ENCODE measurements around the gene PLA2G4E. TPM values are rescaled to one million over a fixed set of nuclear protein-coding genes. Genes with fewer than 3 reads are reported as not detected.

Gene PLA2G4E
- total and polyA plus RNA-seq, 2 experiments from 2014 or later: 0.06 TPM; not detected in 1

DNA sequence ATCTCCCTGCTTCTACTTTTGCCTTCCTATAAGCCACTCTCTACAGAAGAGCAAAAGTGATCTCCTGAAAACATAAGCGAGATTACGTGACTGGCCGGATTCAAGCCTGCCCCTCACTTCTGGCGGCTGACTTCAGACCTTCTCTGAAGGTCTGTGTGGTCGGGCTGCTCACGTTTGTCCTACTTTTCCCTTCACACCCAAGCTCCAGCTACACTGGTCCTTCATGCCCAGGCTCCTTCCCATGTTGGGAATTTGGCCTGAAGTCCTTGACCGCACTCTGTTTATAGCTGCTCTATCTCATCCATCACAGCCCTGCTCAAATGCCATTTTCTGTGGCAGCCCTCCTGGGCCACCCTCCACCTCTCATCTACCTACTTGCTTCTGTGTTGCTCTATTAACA lies 6.7 kb upstream of the PLA2G4E start:
- Histone ChIP-seq H3K36me3 (no peaks in the 10 kb centered on the region), H3K4me3 (no peak overlapping the region), H3K9me3 (ENCODE audit: low read depth) (no peaks in the 10 kb centered on the region), H3K4me1 (ENCODE audit: low read depth) (peaks cover 12% of the 10 kb centered on the region), H3K27me3 (no peaks in the 10 kb centered on the region), H3K27ac (no peak overlapping the region)
- no peak for TF ChIP-seq CTCF (IDR thresholded peaks at IDR 0.05; ENCODE audit: low read depth, low read length)
- DNase-seq (ENCODE audit: low read depth in 1 of 2, low spot score in 1 of 2): no peak

DNA sequence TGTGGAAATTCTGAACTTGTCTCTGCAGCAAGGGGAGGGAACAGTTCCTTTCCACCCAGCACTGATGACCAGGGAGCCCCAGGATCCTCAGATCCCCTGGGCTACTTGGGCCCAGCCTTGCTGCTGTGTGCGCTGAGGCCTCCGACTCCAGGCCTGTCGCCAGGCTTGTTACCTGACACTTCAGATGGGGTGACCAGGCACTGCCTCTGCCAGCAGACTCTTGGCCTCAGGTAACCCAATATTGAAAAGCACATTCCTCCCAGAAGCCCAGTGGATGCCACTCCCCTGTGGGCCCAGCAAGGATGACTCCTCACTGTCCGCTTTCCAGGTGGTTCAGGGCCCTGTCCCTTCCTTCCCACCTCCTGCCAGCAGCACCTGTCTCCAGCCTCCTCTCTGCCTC lies 3.5 kb upstream of the PLA2G4E start:
- Histone ChIP-seq H3K36me3 (no peaks in the 10 kb centered on the region), H3K4me1 (ENCODE audit: low read depth) (peaks cover 12% of the 10 kb centered on the region), H3K27ac (no peak overlapping the region), H3K9me3 (ENCODE audit: low read depth) (no peaks in the 10 kb centered on the region), H3K4me3 (no peak overlapping the region), H3K27me3 (no peaks in the 10 kb centered on the region)
- no peak for DNase-seq (ENCODE audit: low read depth in 1 of 2, low spot score in 1 of 2)
- no peak for TF ChIP-seq CTCF (IDR thresholded peaks at IDR 0.05; ENCODE audit: low read depth, low read length)

GRCh38 chr15:42021593-42021992 lies 751 bp upstream of the PLA2G4E start:
- Histone ChIP-seq H3K9me3 (ENCODE audit: low read depth) (no peaks in the 10 kb centered on the region), H3K27ac (no peak overlapping the region), H3K4me3 (no peak overlapping the region), H3K36me3 (no peaks in the 10 kb centered on the region), H3K4me1 (ENCODE audit: low read depth) (peaks cover 7% of the 10 kb centered on the region), H3K27me3 (no peaks in the 10 kb centered on the region)
- TF ChIP-seq CTCF (IDR thresholded peaks at IDR 0.05; ENCODE audit: low read depth, low read length): no peak
- DNase-seq (ENCODE audit: low read depth in 1 of 2, low spot score in 1 of 2): no peak

GRCh38 chr15:42018306-42019224 lies 2.3 kb downstream of the PLA2G4E start:
- Histone ChIP-seq H3K4me1 (ENCODE audit: low read depth) (peaks cover 7% of the 10 kb centered on the region), H3K27ac (no peak overlapping the region), H3K36me3 (no peaks in the 10 kb centered on the region), H3K9me3 (ENCODE audit: low read depth) (no peaks in the 10 kb centered on the region), H3K4me3 (no peak overlapping the region), H3K27me3 (no peaks in the 10 kb centered on the region)
- DNase-seq (ENCODE audit: low read depth in 1 of 2, low spot score in 1 of 2): peak; percentile 19 to 29
- TF ChIP-seq CTCF (IDR thresholded peaks at IDR 0.05; ENCODE audit: low read depth, low read length): no peak

- Histone ChIP-seq H3K4me3 (no peak overlapping the region), H3K36me3 (no peaks in the 10 kb centered on the region), H3K27ac (no peak overlapping the region), H3K9me3 (ENCODE audit: low read depth) (no peaks in the 10 kb centered on the region), H3K4me1 (ENCODE audit: low read depth) (peaks cover 10% of the 10 kb centered on the region), H3K27me3 (no peaks in the 10 kb centered on the region)
- no peak for TF ChIP-seq CTCF (IDR thresholded peaks at IDR 0.05; ENCODE audit: low read depth, low read length)
- DNase-seq (ENCODE audit: low read depth in 1 of 2, low spot score in 1 of 2): no peak
Measured at GRCh38 chr15:42016971-42017370, 3.9 kb downstream of the PLA2G4E start.

Measured in cardiac muscle cell (in vitro differentiated cells and primary cell).